AG04450 (cell line): ENCODE data around the gene GABPA. TPM values are rescaled to one million over a fixed set of nuclear protein-coding genes. Genes with fewer than 3 reads are reported as not detected.
"Not testable (repeated sequence)": the region's sequence is repeated elsewhere in the genome, so short reads cannot be mapped to it uniquely, and the experiment has no call there.

ENCODE experiments used
- CTCF ChIA-PET: fragments of 300-600, 350-600 bp; formaldehyde crosslinking; extraction: SDS; loops from one replicate; lab custom pipeline; 2022; ENCODE audit warnings: antibody characterized with exemption, inconsistent platforms; lab: Charles Lee
- POLR2A ChIA-PET: fragments of 350-600 bp; formaldehyde crosslinking; extraction: SDS; loops from one replicate; lab custom pipeline; 2021; ENCODE audit warnings: antibody characterized with exemption, inconsistent platforms; lab: Yijun Ruan, JAX
- DNase-seq: peaks from one replicate; pipeline ENCODE4 v3.0.0-alpha.2; 2011; ENCODE audit warnings: low read depth, low spot score
- H3K27ac ChIP-seq: one replicate; pipeline ENCODE4 v1.5.1; 2012; ENCODE audit warnings: low read depth, low read length, control low read depth
- H3K27me3 ChIP-seq: one replicate; pipeline ENCODE4 v1.6.0; 2012; ENCODE audit warnings: low read length; ENCODE audit not compliant: control insufficient read depth, insufficient read depth
- H3K4me3 ChIP-seq: 2 replicates; pipeline ENCODE4 v1.5.1; 2011; ENCODE audit warnings: mild to moderate bottlenecking, low read depth, low read length, control low read depth
- H3K9me3 ChIP-seq: 2 replicates; pipeline ENCODE4 v1.5.1; 2012; ENCODE audit warnings: low read length; ENCODE audit not compliant: control insufficient read depth, insufficient read depth
- polyA plus RNA-seq: library from polyadenylated mRNA; depleted of rRNA; stranded (reverse); fragments of >200 nt; gene quantifications from 2 replicates; pipeline ENCODE4 v1.2.3, GENCODE V29; 2011
- TF ChIP-seq, protein P1 (sequence below): IDR thresholded peaks from 2 replicates; pipeline ENCODE4 v1.5.1; 2011; ENCODE audit warnings: low read depth, low read length, control low read depth, inconsistent platforms

Gene GABPA
- polyA plus RNA-seq, 1 experiment: 26.6 TPM

DNA sequence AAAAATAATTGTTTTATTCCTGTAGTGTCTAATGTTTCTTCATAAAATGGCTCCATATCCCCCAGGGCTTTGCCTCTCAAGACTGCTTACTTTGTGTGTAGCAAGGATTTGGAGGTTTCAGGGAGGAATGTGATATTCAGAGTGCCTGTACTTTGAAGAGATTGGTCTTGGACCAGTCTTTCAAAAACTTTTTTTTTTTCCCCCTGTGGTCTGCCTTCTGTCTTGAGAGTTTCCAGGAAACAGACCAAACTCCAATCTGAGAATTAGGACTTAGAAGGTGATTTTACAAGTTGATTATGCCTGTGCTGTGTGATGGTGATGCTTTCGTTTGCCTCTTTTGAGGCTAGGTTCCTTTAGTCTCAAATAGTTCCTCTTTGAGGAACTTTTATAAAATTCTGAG lies 25.9 kb downstream of the GABPA start:
- H3K27ac ChIP-seq: no peak overlapping the region
- H3K9me3 ChIP-seq: no peaks in the 10 kb centered on the region
- ChIA-PET POLR2A (no interaction called here), CTCF (no interaction called here)
- no peaks in the 10 kb centered on the region for H3K27me3 ChIP-seq
- H3K4me3 ChIP-seq: no peak overlapping the region
- TF ChIP-seq, protein P1, sequence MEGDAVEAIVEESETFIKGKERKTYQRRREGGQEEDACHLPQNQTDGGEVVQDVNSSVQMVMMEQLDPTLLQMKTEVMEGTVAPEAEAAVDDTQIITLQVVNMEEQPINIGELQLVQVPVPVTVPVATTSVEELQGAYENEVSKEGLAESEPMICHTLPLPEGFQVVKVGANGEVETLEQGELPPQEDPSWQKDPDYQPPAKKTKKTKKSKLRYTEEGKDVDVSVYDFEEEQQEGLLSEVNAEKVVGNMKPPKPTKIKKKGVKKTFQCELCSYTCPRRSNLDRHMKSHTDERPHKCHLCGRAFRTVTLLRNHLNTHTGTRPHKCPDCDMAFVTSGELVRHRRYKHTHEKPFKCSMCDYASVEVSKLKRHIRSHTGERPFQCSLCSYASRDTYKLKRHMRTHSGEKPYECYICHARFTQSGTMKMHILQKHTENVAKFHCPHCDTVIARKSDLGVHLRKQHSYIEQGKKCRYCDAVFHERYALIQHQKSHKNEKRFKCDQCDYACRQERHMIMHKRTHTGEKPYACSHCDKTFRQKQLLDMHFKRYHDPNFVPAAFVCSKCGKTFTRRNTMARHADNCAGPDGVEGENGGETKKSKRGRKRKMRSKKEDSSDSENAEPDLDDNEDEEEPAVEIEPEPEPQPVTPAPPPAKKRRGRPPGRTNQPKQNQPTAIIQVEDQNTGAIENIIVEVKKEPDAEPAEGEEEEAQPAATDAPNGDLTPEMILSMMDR: no peak
- no peak for DNase-seq

GRCh38 chr21:25764065-25764464 lies 29.3 kb downstream of the GABPA start:
- POLR2A ChIA-PET: no interaction called here
- Histone ChIP-seq H3K9me3 (no peaks in the 10 kb centered on the region), H3K27ac (no peak overlapping the region), H3K4me3 (no peak overlapping the region), H3K27me3 (no peaks in the 10 kb centered on the region)
- DNase-seq: no peak
- CTCF ChIA-PET: no interaction called here
- TF ChIP-seq, protein P1: no peak

GRCh38 chr21:25767921-25768320 lies 33.1 kb downstream of the GABPA start:
- ChIA-PET POLR2A (no interaction called here), CTCF (interaction anchor here (1.0 to 1.6 kb wide), 2 partner anchors 33 to 160 kb away, joined by 3 read pairs; no protein-coding TSS in a partner anchor)
- Histone ChIP-seq H3K4me3 (no peak overlapping the region), H3K27ac (no peak overlapping the region), H3K27me3 (no peaks in the 10 kb centered on the region), H3K9me3 (no peaks in the 10 kb centered on the region)
- TF ChIP-seq, protein P1: no peak
- no peak for DNase-seq

- POLR2A ChIA-PET: no interaction called here
- Histone ChIP-seq H3K27ac (no peak overlapping the region), H3K27me3 (no peaks in the 10 kb centered on the region), H3K4me3 (no peak overlapping the region), H3K9me3 (no peaks in the 10 kb centered on the region)
- CTCF ChIA-PET: no interaction called here
- no peak for DNase-seq
- TF ChIP-seq, protein P1: no peak
Measured at GRCh38 chr21:25772686-25773085, 37.9 kb downstream of the GABPA start.

DNA sequence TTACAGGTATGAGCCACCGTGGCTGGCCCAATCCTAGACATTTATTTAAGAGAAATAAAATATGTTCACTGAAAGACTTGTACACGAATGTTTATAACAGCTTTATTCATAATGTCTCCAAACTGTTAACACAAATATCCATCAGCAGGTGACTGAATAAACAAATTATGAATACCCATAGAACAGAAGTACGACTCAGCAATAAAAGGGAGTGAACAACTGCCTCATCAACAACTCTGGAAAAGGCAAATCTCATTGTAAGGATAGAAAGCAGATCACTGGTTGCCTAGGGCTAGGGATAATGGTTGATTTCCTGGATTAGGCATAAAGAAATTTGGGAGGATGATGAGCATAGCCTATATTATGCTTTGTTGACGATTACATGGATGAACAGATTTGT lies 41.7 kb downstream of the GABPA start:
- CTCF ChIA-PET: interaction anchor here (0.6 to 4.9 kb wide), 3 partner anchors 25 to 989 kb away, joined by 3 to 20 read pairs (median 4); no protein-coding TSS in a partner anchor
- Histone ChIP-seq H3K27ac (no peak overlapping the region), H3K4me3 (no peak overlapping the region), H3K9me3 (peaks cover 2% of the 10 kb centered on the region; the same call in 1 of the 2 replicates), H3K27me3 (no peaks in the 10 kb centered on the region)
- TF ChIP-seq, protein P1: no peak
- no peak for DNase-seq
- POLR2A ChIA-PET: no interaction called here

DNA sequence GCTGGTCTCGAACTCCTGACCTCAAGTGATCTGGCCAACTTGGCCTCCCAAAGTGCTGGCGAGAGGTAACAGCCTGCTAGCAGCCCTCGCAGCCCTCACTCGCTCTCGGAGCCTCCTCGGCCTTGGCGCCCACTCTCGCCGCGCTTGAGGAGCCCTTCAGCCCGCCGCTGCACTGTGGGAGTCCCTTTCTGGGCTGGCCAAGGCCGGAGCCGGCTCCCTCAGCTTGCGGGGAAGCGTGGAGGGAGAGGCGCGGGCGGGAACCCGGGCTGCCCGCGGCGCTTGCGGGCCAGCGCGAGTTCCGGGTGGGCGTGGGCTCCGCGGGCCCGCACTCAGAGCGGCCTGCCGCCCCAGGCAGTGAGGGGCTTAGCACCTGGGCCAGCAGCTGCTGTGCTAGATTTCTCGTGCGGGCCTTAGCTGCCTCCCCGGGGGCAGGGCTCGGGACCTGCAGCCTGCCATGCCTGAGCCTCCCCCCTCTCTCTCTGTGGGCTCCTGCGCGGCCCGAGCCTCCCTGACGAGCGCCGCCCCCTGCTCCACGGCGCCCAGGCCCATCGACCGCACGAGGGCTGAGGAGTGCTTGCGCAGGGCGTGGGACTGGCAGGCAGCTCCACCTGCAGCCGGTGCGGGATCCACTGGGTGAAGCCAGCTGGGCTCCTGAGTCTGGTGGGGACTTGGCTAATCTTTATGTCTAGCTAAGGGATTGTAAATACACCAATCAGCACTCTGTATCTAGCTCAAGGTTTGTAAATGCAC lies 43.5 kb downstream of the GABPA start:
- H3K4me3 ChIP-seq, POLR2A ChIA-PET, DNase-seq, H3K27ac ChIP-seq, H3K27me3 ChIP-seq, H3K9me3 ChIP-seq: not testable (repeated sequence)
- CTCF ChIA-PET: interaction anchor here (4.9 kb wide), 1 partner anchor 23 kb away, joined by 20 read pairs; no protein-coding TSS in a partner anchor
